DMS 273 (cell line): ENCODE measurements around the gene LDLR.
"Not testable (repeated sequence)": the region's sequence is repeated elsewhere in the genome, so short reads cannot be mapped to it uniquely, and the experiment has no call there.

ENCODE experiments used
- DNase-seq: peaks from one replicate; lab custom pipeline; 2025; ENCODE audit not compliant: unreplicated experiment; lab: John Stamatoyannopoulos, UW

The LDLR gene

GRCh38 chr19:11169896-11170678, 80.8 kb downstream of the LDLR start:
- no peak for DNase-seq

GRCh38 chr19:11171144-11171543, 81.9 kb downstream of the LDLR start:
- DNase-seq: no peak

- no peak for DNase-seq
These were observed 83.3 kb downstream of the LDLR start for GRCh38 chr19:11172576-11172975.

GRCh38 chr19:11173516-11174155, 84.4 kb downstream of the LDLR start:
- no peak for DNase-seq

GRCh38 chr19:11174336-11174735, 85.1 kb downstream of the LDLR start:
- DNase-seq: peak; percentile 94

- no peak for DNase-seq
These were observed 86.7 kb downstream of the LDLR start for GRCh38 chr19:11175920-11176319.

GRCh38 chr19:11176466-11177193, 87.4 kb downstream of the LDLR start:
- DNase-seq: no peak

GRCh38 chr19:11177592-11177991, 88.3 kb downstream of the LDLR start:
- DNase-seq: no peak

- DNase-seq: not testable (repeated sequence)
These were observed 89.8 kb downstream of the LDLR start for GRCh38 chr19:11179145-11179465.

GRCh38 chr19:11179716-11180297, 90.5 kb downstream of the LDLR start:
- DNase-seq: no peak

GRCh38 chr19:11180346-11180745, 91.1 kb downstream of the LDLR start:
- no peak for DNase-seq

GRCh38 chr19:11180975-11181374, 91.7 kb downstream of the LDLR start:
- not testable (repeated sequence) for DNase-seq

- DNase-seq: no peak
These were observed 92.2 kb downstream of the LDLR start for GRCh38 chr19:11181488-11181887.
